GM19452 (cell line): ENCODE measurements around the gene CHCHD4.
"Not testable (repeated sequence)": the region's sequence is repeated elsewhere in the genome, so short reads cannot be mapped to it uniquely, and the experiment has no call there.

Source experiments
- ATAC-seq: cut with Tn5 transposase; IDR thresholded peaks from one replicate; pipeline ENCODE4 v1.9.1; 2021; ENCODE audit not compliant: unreplicated experiment

The CHCHD4 gene

GRCh38 chr3:14120921-14121448 is 3.7 kb downstream of the CHCHD4 start:
- not testable (repeated sequence) for ATAC-seq

- no peak for ATAC-seq
These were observed 4.4 kb downstream of the CHCHD4 start for GRCh38 chr3:14120111-14120920.

GRCh38 chr3:14119651-14120050 is 5.0 kb downstream of the CHCHD4 start:
- no peak for ATAC-seq

DNA sequence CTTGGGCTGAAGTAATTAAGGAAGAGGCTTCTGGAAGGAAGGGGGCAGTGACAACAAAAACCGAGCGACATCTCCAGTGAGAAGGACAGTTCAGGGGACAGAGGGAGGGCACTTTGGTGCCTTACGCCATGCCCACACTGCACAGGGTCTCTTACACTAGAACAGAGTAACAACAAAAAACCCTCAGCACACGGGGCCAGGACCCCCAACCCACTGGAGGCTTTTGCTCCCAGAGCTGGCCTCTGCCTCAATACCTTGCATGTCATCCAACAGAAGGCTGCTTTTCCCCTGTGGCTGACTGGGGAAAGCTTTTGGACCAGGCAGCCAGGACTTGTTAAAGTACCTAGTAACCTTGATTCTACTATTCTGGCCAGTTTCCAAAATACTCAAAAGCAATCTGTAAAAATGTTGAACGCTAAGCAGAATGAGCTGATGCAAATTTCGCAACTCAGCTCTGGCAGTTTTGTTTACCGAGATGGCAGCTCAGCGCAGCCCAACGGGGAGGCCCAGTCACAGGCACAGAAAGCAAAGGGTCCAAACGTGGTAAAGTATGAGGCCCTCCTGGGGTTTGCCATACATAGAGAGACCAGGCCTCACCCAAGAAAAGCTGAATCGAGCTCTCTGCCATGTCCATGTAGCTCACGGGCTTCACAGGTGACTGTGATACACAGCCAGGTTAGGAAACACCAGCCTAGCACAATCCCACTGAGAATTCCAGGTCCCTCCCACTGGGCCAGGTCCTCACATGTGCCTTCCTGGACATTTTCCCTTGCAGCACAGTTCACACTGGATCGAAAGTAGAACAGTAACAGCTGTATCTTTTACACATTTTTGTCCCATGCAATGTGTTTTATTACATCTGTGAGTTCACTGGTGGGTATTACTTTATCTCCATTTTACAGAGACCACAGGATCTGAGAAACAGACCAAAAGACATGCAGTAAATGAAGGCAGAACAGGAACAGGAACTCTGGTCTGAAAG is 6.0 kb downstream of the CHCHD4 start:
- no peak for ATAC-seq

DNA sequence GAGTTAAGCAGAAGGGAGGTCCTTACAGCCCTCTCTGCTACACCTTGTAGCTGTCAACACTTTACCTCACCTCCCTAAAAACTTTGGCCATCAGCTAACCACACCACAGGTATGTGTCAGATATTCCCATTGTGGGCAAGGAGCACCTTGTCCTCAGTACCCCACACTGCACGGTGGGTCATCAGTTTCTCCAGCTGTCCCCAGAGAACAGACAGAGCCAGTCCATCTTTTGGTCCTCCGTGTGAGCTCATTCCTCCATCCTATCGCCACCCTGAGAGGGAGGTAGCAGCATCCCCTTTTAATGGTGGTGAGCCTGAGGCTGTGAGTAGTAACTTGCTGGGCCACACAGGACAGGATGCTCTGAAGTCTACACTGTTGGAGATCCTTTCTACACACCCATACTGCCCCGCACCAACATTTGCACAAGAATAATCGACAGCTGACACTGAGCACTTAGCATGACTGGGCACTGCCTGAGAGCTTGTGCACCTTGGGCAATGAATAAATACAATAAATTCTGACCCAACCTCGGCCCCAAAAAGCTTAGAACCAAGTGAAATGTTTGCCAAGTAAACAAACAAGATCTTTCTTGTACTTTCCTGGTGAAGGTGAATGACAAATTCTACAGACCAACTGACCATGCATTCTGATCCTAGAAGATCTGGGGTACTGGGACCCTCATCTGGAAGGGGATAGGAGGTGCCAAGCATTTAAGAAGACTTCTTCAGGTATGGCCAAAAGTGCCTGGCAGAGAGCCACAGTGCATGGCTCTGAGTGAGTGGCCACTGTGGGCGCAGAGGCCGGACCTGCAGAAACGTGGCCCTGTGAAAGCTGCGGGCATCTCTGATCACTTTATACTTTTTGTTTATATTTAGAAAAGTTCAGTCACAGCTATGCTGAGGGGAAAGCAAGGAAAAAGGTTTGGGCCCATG is 6.9 kb downstream of the CHCHD4 start:
- ATAC-seq, result no peak

DNA sequence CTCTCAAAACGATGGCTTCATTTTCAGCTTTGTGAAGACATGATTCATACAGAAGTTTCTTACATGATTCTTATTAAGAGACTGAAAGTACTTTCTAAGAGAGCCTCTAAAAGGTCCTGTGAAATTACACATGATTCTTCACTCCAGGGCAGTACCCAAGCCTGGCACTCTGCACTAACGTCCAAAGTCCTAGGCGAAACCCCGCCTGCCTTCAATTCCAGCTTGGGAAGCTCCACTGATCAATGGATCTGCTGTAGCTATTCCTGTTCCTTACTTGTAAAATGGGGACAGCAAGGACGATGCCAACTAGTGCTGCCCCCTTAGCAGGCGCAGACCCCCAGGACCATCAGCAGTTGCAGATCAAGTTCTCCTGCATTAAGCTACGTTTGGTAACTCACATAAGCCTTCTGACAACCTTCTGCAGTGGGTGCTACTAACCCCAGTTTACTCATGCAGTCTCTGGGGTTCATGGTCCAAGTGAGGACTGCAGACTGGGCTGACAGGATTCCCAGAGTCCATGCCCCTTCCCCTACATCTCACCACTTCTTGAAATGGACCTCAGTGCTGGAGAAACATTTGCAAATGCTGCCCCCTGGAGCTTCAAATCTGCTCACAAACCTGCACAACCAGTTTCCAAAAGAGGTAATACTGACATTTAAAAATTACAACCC is 10.6 kb downstream of the CHCHD4 start:
- ATAC-seq, result no peak

DNA sequence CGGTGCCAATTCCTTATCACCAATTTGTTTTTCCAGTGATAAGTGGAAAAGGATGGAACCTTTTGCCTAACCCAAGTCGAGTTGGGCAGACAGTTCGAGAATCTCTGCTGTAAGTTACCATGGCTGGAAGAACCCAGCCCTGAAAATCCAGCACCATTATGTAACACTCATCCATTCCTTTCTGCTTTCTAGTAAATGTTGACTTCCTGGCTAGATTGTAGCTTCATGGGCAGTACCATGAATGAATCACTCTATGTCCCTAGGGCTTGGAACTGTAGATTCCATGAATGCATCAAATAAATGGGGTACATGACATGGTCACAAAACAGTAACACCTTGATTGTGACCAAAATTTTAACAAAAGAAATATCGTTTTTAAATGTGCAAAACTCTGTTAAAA is 14.0 kb downstream of the CHCHD4 start:
- ATAC-seq, result no peak

DNA sequence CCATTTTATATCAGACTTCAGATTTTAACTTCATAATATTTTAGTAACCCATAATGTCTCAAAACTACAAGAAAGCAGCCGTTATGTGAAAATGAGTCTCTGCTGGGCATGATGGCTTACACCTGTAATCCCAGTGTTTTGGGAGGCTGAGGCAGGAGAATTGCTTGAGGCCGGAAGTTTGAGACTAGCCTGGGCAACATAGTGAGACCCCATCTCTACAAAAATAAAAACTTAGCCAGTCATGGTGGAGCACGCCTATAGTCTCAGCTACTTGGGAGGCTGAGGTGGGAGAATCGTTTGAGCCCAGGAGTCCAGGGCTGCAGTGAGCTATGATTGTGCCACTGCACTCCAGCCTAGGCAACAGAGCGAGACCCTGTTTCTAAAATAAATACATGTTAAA is 14.8 kb downstream of the CHCHD4 start:
- ATAC-seq, result not testable (repeated sequence)

- ATAC-seq, result no peak
These were observed 26.9 kb downstream of the CHCHD4 start for GRCh38 chr3:14097616-14098391.

- no peak for ATAC-seq
These were observed 27.9 kb downstream of the CHCHD4 start for GRCh38 chr3:14096742-14097141.

DNA sequence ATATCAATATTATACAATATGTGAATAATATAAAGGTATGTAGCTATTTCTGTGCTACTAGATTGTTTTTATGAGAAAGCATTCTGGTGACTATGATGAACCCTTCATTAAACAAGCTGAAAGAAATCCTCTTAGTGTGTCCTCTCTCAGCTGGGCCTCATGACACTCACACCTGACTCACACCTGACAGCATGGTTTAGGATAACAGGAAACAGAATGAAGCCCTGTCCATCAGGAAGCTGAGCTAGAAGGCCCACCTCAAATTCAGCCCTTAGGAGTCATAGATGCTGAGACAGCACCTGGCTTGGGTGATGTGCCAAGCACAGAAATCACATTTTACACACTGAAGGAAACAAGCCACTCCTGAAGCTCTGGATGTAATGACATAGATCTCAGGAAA is 30.8 kb downstream of the CHCHD4 start:
- no peak for ATAC-seq

DNA sequence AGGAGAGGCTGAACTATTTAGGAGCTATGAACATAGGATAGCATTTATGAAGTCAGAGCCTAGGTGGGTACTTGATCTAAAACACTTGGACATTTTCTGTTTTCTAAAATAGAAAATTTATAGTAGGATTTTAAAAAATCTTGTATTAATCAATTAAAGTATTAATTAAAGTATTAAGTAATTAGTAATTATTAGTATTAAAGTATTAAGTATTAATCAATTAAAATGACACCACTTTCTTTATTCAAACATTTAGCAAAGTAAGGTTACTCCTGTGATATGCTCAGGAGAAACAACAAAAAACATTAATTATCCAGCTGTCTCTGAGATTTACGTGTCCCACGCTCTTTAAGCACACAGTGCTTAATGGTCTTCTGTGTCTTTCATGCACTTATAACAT is 32.2 kb downstream of the CHCHD4 start:
- no peak for ATAC-seq

DNA sequence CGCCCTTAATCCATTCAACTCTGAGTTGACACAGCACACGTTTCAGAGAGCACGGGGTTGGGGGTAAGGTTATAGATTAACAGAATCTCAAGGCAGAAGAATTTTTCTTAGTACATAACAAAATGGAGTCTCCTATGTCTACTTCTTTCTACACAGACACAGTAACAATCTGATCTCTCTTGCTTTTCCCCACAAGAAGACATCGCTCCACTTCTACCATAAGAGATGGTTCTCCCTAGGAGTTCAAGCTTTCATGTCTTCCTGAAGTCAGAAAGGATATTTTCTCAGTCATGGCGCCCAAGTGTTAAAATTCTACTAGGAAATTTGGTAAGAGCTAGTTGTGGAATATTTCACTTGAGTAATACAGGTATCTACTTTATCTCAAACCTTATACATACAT is 32.7 kb downstream of the CHCHD4 start:
- ATAC-seq, result not testable (repeated sequence)

DNA sequence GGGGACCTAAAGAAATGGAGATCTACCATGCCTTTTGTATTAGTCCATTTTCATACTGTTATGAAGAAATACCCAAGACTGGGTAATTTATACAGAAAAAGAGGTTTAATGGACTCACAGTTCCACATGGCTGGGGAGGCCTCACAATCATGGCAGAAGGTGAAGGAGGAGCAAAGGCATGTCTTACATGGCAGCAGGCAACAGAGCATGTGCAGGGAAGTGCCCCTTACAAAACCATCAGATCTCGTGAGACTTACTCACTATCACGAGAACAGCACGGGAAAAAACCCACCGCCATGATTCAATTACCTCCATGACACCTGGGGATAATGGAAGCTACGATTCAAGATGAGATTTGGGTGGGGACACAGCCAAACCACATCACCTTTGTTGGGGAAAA is 37.2 kb downstream of the CHCHD4 start:
- not testable (repeated sequence) for ATAC-seq

DNA sequence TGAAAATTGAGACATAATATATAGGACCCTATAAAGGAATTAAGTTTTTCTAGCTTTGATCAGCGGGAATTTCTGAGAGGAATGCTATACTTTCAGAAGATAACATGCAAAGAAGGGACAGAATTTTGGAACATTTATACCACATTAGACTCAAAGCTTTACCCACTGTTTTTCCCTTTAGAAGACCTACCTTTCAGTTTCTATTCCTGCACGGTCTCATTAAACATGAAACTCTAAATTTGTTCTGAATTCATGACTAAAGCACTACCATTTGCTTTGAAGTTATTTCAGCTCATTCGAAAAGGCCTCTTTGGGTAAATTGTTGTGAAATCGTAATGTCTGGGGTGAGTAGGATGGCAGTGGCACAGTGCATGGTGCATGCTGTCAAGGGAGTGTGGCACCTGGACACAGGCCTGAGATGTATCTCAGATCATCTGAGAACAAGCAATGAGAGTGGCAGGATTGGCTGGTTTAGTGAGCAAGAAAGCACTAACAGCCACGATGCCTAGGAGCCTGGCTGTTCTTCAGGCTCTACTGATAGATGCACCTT is 42.5 kb downstream of the CHCHD4 start:
- ATAC-seq, result no peak

DNA sequence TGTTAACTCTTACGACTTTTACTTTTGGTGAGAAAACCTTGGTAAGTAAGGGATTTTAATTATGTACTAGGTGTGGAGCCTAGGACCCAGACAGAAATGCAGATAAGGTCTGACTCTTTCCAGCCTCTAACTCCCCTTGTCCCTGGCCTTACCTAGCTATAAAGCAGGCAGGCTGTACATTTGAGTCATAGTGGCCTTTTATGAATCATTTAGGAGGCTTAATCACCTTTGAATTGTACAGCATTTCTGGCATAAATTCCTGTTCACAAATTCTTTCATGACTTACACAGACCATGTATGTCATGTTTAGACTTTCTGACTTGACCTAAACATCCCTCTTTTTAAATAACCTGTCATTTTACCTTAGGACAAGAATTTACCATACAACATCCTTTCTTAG is 47.4 kb downstream of the CHCHD4 start:
- ATAC-seq, result no peak

DNA sequence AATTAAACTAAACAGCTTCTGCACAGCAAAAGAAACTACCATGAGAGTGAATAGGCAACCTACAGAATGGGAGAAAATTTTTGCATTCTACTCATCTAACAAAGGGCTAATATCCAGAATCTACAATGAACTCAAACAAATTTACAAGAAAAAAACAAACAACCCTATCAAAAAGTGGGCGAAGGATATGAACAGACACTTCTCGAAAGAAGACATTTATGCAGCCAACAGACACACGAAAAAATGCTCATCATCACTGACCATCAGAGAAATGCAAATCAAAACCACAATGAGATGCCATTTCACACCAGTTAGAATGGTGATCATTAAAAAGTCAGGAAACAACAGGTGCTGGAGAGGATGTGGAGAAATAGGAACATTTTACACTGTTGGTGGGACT is 49.4 kb downstream of the CHCHD4 start:
- not testable (repeated sequence) for ATAC-seq

DNA sequence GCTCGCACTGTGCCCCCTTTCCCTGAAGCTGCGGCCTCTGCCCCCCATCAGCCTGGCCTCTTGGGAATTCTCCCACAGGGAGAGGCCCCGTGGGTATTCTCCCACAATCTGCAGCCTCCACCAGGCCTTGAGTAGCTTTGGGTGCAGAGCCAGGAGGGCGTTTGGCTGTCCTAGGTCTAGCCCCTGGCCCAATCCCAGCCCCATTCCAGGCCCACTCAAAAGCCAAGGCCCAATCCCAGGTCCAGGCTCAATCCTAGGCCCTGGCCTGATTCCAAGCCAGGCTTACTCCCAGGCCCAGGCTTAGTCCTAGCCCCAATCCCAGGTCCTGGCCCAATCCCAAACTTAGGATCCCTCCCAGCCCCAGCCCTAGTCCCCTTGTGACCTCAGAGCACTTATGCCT is 59.8 kb downstream of the CHCHD4 start:
- no peak for ATAC-seq

- ATAC-seq, result no peak
These were observed 61.5 kb downstream of the CHCHD4 start for GRCh38 chr3:14063152-14063551.
